Inflammatory macrophage (primary cell): ENCODE results near the gene FOXRED2.
"Not testable (repeated sequence)": the region's sequence is repeated elsewhere in the genome, so short reads cannot be mapped to it uniquely, and the experiment has no call there.

ENCODE experiments used
- DNase-seq, 2 donors: peaks; one replicate each; pipeline ENCODE4 v3.0.0-alpha.2; 2020 to 2022
- total RNA-seq, 18 experiments: gene quantifications; one replicate each; lab custom pipeline; 2026; ENCODE audit warnings: mixed read lengths in 6 of 18, inconsistent platforms in 2 of 18; lab: John Stamatoyannopoulos, UW

Gene FOXRED2
- 1.8 to 12.4 (median 4.7) reads per million in 18 experiments for total RNA-seq

DNA sequence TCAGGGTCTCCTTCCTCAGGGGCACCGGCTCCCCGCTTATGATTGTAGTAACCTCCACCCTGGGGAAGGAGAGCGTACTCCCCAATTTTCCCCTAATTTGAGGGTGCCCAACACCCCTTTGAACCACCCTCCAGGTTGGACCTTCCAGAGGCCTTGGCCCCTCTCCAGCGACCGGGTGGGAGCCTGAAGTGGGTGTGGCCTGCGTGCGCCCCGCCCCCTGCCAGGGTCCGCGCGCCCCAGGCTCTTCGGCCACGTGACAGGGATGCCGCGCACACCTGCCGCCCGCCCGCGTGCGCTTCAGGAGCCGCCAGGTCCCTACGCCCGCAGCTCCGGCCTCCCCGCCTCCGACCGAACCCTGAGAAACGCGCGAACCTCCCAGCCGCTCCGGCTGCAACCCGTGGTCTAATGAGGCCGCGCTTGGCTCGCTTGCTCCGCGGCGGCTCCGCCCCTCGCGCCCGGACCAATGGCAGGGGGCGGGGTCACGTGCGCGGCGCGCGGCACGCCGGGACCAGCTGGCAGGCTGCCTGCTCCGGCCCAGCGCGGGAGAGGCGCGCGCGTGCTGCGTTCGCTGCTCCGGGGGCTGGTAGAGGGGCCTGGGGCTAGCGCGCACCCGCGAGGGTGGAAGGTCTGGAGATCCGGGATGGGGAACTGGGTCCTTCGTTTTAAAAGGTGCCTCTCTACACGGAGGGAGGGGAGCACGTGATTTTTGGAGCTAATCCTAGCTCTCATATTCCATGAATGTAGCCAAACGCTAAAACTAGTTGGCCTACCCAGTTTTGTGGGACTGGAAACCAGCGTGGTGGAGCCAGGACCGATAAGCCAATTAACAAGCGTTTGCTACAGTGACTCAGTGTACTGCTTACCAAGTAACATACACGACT lies at the start of gene FOXRED2:
Gene FOXRED2 (minus strand): TSS at position 404 of the 881 bp plus-strand sequence. CDS start 618 bp downstream, outside the sequence.
- peak; percentile 84 to 88 for DNase-seq

DNA sequence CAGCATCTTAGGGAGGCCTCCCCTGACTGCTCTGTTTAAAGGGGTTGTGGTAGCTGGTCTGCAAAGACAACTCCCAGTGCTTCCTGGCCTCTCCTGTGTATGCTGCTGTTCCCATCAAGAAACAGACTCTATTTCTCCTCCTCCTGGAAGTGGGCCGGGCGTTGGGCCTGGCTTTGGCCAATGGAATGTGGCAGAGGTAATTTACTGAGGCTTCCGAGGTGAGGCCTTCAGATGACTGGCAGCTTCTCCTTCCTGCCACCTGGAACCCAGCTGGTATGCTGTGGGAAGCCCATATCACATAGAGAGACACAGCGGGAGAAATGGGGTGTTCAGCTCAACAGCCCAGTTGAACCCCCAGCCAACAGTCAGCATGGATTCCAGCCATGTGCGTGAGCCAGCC lies 47.3 kb upstream of the FOXRED2 start:
- no peak for DNase-seq

DNA sequence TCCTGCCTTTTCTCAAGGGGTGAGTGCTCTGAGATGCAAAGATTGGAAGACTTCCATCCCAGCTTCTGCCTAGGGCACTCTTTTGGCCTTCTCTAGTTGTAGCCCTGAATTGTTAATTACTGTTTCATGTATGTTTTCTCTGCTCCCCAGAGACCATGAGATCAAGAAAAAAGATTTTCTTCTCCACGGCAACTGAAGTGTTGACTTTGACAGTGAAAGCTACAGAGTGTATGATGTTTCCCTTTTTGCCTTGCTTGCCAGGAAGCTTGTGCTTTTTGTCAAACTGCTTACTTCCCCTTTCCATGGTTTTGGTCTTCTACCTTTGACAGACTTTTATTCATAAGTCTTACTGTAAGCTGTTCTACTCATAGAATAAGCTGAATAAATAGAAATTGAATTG lies 45.4 kb upstream of the FOXRED2 start:
- peak; percentile 60 to 67 for DNase-seq

- no peak for DNase-seq
Measured at GRCh38 chr22:36550701-36551495, 44.1 kb upstream of the FOXRED2 start.

GRCh38 chr22:36549033-36549432 lies 42.2 kb upstream of the FOXRED2 start:
- DNase-seq = no peak

DNA sequence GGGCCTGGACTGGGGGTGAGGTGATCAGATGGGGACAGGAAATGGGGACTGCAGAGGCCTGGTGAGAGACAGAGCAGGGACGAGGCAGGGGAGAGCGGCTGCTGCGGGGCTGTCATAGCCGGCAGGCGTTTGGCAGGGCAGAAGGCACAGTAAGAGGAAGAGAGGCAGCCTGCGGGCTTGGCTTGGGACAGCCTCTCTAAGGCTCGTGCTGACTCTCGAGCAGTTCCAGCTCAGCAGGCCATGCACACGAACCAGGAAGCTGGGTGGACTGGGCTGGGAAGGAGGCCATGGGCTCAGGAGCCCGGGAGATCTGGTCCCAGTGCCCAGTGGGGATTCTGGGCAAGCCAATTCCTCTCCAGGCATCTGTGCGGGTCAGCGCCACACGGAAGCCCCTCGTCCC lies 41.8 kb upstream of the FOXRED2 start:
- no peak for DNase-seq

GRCh38 chr22:36546932-36547331 lies 40.1 kb upstream of the FOXRED2 start:
- no peak for DNase-seq

- DNase-seq = peak; percentile 33 to 49
Measured at GRCh38 chr22:36546092-36546804, 39.4 kb upstream of the FOXRED2 start.

DNA sequence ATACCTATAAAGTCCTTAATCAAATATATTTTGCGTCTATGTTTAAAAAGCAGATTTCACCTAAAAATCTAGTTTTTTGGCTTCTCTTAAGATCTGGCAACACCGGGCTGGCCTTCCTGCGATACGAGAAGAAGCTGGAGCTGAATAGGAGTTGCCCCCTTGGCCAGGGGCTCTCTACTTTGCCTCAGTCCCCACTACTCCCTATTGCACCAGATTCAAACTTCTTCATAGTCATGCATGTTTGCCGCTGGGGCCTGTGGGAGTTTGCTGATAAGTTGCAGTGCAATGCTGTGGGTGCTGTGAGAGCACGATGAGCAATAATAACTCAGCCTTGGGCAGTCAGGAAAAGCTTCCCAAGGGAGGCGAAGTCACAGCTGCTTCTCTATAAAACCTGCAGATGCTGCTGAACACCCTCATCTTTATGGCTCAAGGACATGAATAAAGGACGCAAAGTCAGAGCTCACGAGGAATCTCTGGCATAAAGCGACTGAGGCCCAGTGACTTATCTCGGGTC lies 37.3 kb upstream of the FOXRED2 start:
- peak in 1 of 2 donors; percentile 42 for DNase-seq

DNA sequence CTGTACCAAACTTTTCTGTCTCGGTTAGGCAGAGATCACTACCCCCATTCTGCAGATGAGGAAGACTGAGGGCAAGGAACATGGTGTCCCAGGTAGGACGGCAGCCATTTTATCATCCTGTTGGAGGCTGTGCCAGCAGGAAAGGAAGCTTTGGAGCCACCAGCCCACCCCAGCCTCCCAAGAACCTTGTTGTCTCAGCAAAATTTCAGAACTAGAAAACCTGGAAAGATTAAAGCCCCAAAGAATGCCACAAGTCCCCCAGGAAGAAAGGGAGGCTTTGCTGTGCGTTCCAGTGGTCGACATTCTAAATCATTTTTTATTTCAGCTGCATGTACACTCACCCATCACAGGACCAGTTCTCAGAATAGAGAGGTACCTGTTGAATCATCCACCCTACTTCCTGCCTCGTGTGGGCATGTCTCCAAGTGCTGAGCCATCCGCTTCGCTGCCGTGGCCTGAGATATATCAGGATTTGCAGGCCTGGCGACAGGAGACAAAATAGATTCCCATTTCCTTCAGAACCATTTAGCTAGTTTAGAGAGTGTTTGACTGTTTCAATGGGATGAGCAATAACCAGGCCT lies 35.1 kb upstream of the FOXRED2 start:
- peak in 1 of 2 donors; percentile 19 for DNase-seq

DNA sequence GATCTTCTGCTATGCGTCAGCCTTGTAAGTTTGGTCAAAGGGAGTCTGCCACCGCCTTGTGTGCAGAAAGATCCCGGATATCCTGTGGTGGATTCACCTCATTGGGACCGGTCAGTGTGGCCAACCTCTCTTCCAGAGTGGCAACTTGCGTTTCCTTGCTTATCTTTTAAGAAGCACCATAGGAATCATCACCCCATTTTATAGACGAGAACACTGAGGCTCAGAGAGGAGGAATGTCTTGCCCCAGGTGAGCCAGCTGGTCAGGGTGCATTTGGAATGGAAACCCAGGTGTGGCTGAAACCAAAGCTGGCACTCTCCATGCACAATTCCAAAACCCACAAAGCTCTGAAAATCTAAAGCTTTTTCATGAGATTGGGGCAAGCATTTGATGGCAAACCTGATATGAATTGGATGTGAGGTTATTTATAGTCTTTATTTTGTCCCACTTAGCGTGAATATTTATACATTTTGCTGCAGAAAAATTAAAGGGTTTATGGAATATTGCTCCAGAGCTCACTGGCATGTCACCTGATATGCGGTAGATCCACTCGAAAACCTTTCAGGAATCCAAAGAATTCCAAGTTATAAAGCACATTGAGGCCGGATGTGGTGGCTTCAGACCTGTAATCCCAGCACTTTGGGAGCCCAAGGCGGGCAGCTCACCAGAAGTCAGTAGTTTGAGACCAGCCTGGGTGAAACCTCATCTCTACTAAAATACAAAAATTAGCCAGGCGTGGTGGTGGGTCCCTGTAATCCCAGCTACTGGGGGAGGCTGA lies 34.2 kb upstream of the FOXRED2 start:
- DNase-seq = no peak

DNA sequence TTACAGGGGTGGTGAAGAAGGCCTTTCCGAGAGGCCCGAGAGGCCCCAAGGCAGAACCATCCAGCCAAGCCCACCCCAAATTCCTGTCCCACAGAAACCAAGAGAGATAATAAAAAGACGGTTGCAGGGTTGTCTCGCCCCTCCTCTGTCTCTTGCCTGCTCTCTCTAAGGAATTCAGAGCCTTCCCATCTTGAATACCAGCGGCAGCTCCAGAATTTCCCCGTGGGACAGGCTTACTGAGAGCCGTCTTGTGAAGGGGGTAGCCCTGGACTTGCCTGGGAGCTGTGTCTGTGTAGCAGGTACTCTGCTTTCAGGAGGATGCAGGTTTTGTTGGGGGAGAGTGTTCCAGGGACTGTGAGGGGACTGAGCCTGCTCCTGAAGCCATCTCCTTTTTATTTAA lies 31.7 kb upstream of the FOXRED2 start:
- no peak for DNase-seq

DNA sequence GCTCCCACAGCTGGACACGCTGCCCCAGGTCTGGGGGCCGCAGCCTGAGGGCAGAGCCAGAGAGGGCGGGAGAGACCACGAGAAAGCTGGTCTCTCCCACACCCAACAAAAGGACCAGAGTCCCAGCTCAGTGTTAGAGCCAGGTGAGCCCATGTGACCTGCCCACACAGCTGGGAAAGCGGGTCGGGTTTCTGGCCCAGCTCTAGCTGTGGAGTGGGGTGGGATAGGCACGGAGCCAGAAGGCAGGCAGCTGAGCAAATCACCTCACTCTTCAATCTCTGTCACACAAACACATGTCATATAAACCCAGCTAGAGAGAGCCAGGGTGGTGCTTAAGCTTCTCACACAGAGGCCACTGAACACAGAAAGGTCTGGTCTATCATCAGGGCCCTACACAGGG lies 29.9 kb upstream of the FOXRED2 start:
- no peak for DNase-seq

DNA sequence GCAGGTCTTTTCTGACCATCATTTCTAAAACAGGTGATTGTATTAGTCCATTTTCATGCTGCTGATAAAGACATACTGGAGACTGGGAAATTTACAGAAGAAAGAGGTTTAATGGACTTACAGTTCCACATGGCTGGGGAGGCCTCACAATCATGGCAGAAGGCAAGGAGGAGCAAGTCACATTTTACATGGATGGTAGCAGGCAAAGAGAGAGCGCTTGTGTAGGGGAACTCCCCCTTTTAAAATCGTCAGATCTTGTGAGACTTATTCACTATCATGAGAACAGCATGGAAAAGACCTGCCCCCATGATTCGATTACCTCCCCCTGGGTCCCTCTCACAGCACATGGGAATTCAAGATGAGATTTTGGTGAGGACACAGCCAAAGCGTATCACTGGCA lies 26.5 kb upstream of the FOXRED2 start:
- DNase-seq = not testable (repeated sequence)

GRCh38 chr22:36532466-36532865 lies 25.6 kb upstream of the FOXRED2 start:
- DNase-seq = no peak

- peak; percentile 100 for DNase-seq
Measured at GRCh38 chr22:36528795-36529751, 22.2 kb upstream of the FOXRED2 start, which contains the start of gene EIF3D. EIF3D (minus strand) TSS chr22:36529166; CDS start chr22:36526121, 3,045 bp downstream.

GRCh38 chr22:36528341-36528740 lies 21.5 kb upstream of the FOXRED2 start:
- DNase-seq = peak in 1 of 2 donors; percentile 6

- DNase-seq = no peak
Measured at GRCh38 chr22:36522662-36523061, 15.8 kb upstream of the FOXRED2 start.

- no peak for DNase-seq
Measured at GRCh38 chr22:36520423-36520822, 13.6 kb upstream of the FOXRED2 start.

- DNase-seq = peak; percentile 30 to 67
Measured at GRCh38 chr22:36519906-36520305, 13.1 kb upstream of the FOXRED2 start.
